HFFc6 (cell line): ENCODE results near the gene RDX. TPM values are rescaled to one million over a fixed set of nuclear protein-coding genes. Genes with fewer than 3 reads are reported as not detected.

Source experiments
- DNase-seq: peaks from one replicate; pipeline ENCODE4 v3.0.0-alpha.2; 2018
- H3K27ac Mint-ChIP-seq: 2 replicates; pipeline ENCODE4 v1.8.0; 2020; ENCODE audit warnings: mild to moderate bottlenecking, mixed read lengths
- H3K27me3 Mint-ChIP-seq: 2 replicates; pipeline ENCODE4 v1.8.0; 2021; ENCODE audit warnings: mild to moderate bottlenecking, moderate library complexity, mixed read lengths; ENCODE audit not compliant: insufficient read depth
- H3K36me3 Mint-ChIP-seq: 2 replicates; pipeline ENCODE4 v1.8.0; 2021; ENCODE audit warnings: low read depth, mixed read lengths
- H3K4me1 Mint-ChIP-seq: 2 replicates; pipeline ENCODE4 v1.8.0; 2020; ENCODE audit warnings: low read depth, mixed read lengths
- H3K4me3 Mint-ChIP-seq: 2 replicates; pipeline ENCODE4 v1.8.0; 2020; ENCODE audit warnings: mild to moderate bottlenecking, moderate library complexity, mixed read lengths
- H3K9me3 Mint-ChIP-seq: 2 replicates; pipeline ENCODE4 v1.8.0; 2020; ENCODE audit warnings: mild to moderate bottlenecking, mixed read lengths
- total RNA-seq, 6 experiments: library from RNA; stranded (reverse); fragmentation: NEBNext Ultra II Directional; extraction: Animal tissue kit (Norgen Biotek cat#: 25700); gene quantifications; 2 replicates in 1 of 6; 3 replicates in 5 of 6; pipeline ENCODE4 v1.2.3, GENCODE V29; 2021
- TF ChIP-seq, protein P1 (sequence below): fragments of 200-600 bp; sonication (generic); IDR thresholded peaks from 2 replicates; pipeline ENCODE4 v1.5.0; 2021; ENCODE audit warnings: antibody characterized with exemption, mild to moderate bottlenecking

Gene RDX
- total RNA-seq, 6 experiments from 2014 or later: 105 to 131 (median 112) TPM

GRCh38 chr11:110141812-110142211 lies 154.6 kb downstream of the RDX start:
- 0 out of 2 replicates have a peak, but pooled peaks cover 5% of the 10 kb centered on the region for H3K36me3 Mint-ChIP-seq
- DNase-seq: no peak
- TF ChIP-seq, protein P1, sequence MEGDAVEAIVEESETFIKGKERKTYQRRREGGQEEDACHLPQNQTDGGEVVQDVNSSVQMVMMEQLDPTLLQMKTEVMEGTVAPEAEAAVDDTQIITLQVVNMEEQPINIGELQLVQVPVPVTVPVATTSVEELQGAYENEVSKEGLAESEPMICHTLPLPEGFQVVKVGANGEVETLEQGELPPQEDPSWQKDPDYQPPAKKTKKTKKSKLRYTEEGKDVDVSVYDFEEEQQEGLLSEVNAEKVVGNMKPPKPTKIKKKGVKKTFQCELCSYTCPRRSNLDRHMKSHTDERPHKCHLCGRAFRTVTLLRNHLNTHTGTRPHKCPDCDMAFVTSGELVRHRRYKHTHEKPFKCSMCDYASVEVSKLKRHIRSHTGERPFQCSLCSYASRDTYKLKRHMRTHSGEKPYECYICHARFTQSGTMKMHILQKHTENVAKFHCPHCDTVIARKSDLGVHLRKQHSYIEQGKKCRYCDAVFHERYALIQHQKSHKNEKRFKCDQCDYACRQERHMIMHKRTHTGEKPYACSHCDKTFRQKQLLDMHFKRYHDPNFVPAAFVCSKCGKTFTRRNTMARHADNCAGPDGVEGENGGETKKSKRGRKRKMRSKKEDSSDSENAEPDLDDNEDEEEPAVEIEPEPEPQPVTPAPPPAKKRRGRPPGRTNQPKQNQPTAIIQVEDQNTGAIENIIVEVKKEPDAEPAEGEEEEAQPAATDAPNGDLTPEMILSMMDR: no peak
- no peaks in the 10 kb centered on the region for H3K9me3 Mint-ChIP-seq
- no peak overlapping the region for H3K27ac Mint-ChIP-seq
- H3K4me3 Mint-ChIP-seq: no peak overlapping the region
- H3K27me3 Mint-ChIP-seq: no peaks in the 10 kb centered on the region; the same call in 1 of the 2 replicates
- peaks cover 6% of the 10 kb centered on the region for H3K4me1 Mint-ChIP-seq

GRCh38 chr11:110134110-110134509 lies 162.3 kb downstream of the RDX start:
- TF ChIP-seq, protein P1: no peak
- peaks cover 6% of the 10 kb centered on the region for H3K4me1 Mint-ChIP-seq
- H3K27me3 Mint-ChIP-seq: no peaks in the 10 kb centered on the region; the same call in 1 of the 2 replicates
- DNase-seq: no peak
- no peak overlapping the region for H3K27ac Mint-ChIP-seq
- H3K4me3 Mint-ChIP-seq: no peak overlapping the region
- H3K9me3 Mint-ChIP-seq: no peaks in the 10 kb centered on the region
- H3K36me3 Mint-ChIP-seq: no peaks in the 10 kb centered on the region

GRCh38 chr11:110133160-110133559 lies 163.3 kb downstream of the RDX start:
- Mint-ChIP-seq H3K27me3 (no peaks in the 10 kb centered on the region; the same call in 1 of the 2 replicates), H3K27ac (no peak overlapping the region), H3K4me1 (peaks cover 12% of the 10 kb centered on the region), H3K4me3 (no peak overlapping the region), H3K36me3 (no peaks in the 10 kb centered on the region), H3K9me3 (no peaks in the 10 kb centered on the region)
- TF ChIP-seq, protein P1: no peak
- DNase-seq: no peak

DNA sequence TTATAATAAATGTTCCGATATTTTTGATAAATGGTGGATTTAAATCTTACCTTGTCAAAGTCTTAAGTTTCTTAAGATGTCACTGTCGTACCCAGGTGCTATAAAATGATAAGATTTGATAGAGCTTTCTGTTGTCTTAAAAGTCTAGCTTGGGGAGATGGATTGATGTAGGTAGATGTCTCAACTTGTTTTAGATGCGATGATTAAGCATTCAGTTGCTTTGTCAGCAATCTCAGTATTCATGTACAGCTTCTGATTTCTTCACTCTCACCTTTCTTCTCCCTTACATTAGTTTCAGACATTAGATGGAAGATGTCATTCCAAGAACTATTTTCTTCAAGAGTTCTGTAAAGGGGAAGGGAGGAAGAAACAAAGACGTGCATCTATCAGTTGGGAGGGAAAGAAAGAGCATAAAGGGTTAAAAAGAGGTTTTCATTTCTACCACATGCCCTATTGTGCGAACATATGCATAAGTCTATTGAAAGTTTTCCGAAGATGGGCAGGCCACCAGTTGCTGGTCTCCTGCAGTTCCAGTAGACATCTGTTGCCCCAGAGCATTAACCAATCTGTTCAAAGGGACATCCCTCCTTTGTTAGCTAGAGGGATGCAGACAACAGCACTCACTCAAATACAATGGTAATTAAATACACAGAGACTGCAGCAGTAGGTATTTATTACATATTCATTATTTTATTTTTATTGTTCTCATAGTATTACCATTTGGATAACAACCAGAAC lies 164.9 kb downstream of the RDX start:
- TF ChIP-seq, protein P1: no peak
- no peak overlapping the region for H3K27ac Mint-ChIP-seq
- no peaks in the 10 kb centered on the region; the same call in 1 of the 2 replicates for H3K27me3 Mint-ChIP-seq
- no peaks in the 10 kb centered on the region for H3K36me3 Mint-ChIP-seq
- no peak for DNase-seq
- peaks cover 28% of the 10 kb centered on the region for H3K4me1 Mint-ChIP-seq
- no peaks in the 10 kb centered on the region for H3K9me3 Mint-ChIP-seq
- no peak overlapping the region for H3K4me3 Mint-ChIP-seq

DNA sequence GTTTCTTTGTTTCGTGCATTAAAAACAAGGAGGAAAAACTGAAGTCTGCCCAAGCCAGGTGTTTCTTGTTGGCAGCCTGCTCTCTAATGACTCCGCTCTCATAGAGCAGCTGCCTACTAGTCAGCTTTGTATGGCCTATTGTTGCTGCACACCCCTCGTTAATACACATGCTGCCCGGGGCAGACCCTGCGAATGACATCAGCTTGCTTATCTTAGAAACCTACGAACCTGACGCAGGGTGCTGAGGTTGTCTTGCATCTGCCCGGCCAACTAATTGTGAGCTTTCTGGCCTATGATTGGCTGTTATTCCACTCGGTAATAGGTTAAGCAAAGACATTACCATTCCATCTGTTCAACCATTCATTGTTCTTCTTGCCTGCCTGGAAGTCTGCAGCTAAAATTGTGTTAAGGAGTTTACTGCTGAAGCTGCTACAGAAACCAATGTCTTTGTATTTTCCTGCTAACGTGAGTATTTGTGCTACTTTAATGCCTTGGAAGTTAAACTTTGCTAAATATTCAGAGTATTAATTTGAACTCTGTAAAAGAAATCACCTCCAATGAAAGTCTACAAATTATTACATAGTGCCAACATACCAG lies 165.7 kb downstream of the RDX start:
- Mint-ChIP-seq H3K27ac (no peak overlapping the region), H3K36me3 (peaks cover under 1% of the 10 kb centered on the region; the same call in 1 of the 2 replicates), H3K4me1 (peaks cover 36% of the 10 kb centered on the region), H3K27me3 (no peaks in the 10 kb centered on the region), H3K4me3 (no peak overlapping the region), H3K9me3 (no peaks in the 10 kb centered on the region)
- DNase-seq: no peak
- TF ChIP-seq, protein P1: no peak
